MM.1S (cell line): ENCODE measurements around the gene ZBTB25.

Experiments
- EZH2 ChIP-seq: fragments of 300-600 bp; sonication (generic); optimal IDR thresholded peaks from 2 replicates; pipeline ENCODE3; 2017; ENCODE audit warnings: low read depth, mild to moderate bottlenecking, antibody characterized with exemption, low read length, mixed read lengths
- EZH2phosphoT487 ChIP-seq: fragments of 300-600 bp; sonication (generic); IDR thresholded peaks from 2 replicates; pipeline ENCODE4 v1.6.1; 2018; ENCODE audit warnings: antibody characterized with exemption, low read length
- TF ChIP-seq, protein P1 (sequence below): fragments of 300-600 bp; sonication (generic); IDR thresholded peaks from 2 replicates; pipeline ENCODE4 v1.5.1; 2016; ENCODE audit warnings: antibody characterized with exemption, low read length, mixed read lengths

GRCh38 chr14:64516969-64517368, 13.3 kb upstream of the ZBTB25 start:
- TF ChIP-seq, protein P1, sequence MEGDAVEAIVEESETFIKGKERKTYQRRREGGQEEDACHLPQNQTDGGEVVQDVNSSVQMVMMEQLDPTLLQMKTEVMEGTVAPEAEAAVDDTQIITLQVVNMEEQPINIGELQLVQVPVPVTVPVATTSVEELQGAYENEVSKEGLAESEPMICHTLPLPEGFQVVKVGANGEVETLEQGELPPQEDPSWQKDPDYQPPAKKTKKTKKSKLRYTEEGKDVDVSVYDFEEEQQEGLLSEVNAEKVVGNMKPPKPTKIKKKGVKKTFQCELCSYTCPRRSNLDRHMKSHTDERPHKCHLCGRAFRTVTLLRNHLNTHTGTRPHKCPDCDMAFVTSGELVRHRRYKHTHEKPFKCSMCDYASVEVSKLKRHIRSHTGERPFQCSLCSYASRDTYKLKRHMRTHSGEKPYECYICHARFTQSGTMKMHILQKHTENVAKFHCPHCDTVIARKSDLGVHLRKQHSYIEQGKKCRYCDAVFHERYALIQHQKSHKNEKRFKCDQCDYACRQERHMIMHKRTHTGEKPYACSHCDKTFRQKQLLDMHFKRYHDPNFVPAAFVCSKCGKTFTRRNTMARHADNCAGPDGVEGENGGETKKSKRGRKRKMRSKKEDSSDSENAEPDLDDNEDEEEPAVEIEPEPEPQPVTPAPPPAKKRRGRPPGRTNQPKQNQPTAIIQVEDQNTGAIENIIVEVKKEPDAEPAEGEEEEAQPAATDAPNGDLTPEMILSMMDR = no peak
- no peak for TF ChIP-seq EZH2phosphoT487
- TF ChIP-seq EZH2 = no peak
